ENCODE results near the gene EPHX1.

DNA sequence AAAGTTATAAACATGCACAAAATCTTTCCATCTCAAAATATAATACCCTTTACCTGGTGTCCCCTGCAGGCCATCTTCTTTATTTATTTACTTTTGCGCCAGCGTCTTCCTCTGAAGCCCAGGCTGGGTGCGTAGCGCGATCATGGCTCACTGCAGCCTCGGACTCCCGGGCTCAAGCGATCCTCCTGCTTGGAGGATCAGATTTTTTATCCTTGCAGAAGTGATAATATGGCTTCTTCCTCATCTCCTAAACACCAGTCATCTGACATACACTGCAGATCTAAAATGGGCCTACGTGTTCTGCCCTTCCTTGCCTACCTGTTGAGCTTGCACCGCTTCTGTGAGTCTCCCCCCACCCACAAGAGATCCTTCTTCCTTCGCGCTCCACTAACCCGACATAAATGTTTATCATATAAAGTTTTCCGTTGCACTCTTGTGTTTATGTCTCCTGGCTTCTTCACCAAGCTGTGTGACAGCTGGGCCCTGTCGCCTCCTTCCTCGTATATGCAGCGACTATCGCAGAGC is 32.8 kb upstream of the EPHX1 start:
- TF ChIP-seq POLR2A (IDR thresholded peaks at IDR 0.05) (no peak), POLR2AphosphoS5 (IDR thresholded peaks at IDR 0.05) (no peak)

Data from upper lobe of left lung (tissue), 4 donors.